H9 (cell line): ENCODE measurements around the gene TMEM45B. TPM values are rescaled to one million over a fixed set of nuclear protein-coding genes. Genes with fewer than 3 reads are reported as not detected.

Experiments
- DNase-seq: peaks from one replicate; pipeline ENCODE4 v3.0.0-alpha.2; 2017
- H2AFZ ChIP-seq: one replicate; pipeline ENCODE4 v1.6.1; 2013; ENCODE audit warnings: mild to moderate bottlenecking, low read length, control low read depth, moderate library complexity
- H2AK5ac ChIP-seq: 2 replicates; pipeline ENCODE4 v1.6.1; 2013; ENCODE audit warnings: low read length, control low read depth, mixed read lengths; ENCODE audit not compliant: insufficient read length
- H2BK120ac ChIP-seq: one replicate; pipeline ENCODE4 v1.6.1; 2013; ENCODE audit warnings: low read depth, mild to moderate bottlenecking, low read length, control low read depth, inconsistent platforms; ENCODE audit not compliant: poor library complexity, severe bottlenecking
- H2BK12ac ChIP-seq: 2 replicates; pipeline ENCODE4 v1.6.1; 2013; ENCODE audit warnings: low read length, control low read depth, mixed read lengths, low read depth; ENCODE audit not compliant: insufficient read length
- H2BK15ac ChIP-seq: 2 replicates; pipeline ENCODE4 v1.6.1; 2013; ENCODE audit warnings: low read depth, low read length, control low read depth
- H2BK20ac ChIP-seq: one replicate; pipeline ENCODE4 v1.6.1; 2013; ENCODE audit warnings: low read depth, mild to moderate bottlenecking, low read length, control low read depth, inconsistent platforms; ENCODE audit not compliant: poor library complexity, severe bottlenecking
- H2BK5ac ChIP-seq: 2 replicates; pipeline ENCODE4 v1.6.1; 2013; ENCODE audit warnings: low read length, control low read depth, mixed read lengths; ENCODE audit not compliant: insufficient read length
- H3K14ac ChIP-seq: 2 replicates; pipeline ENCODE4 v1.6.1; 2013; ENCODE audit warnings: low read length, control low read depth; ENCODE audit not compliant: insufficient read depth
- H3K18ac ChIP-seq: 2 replicates; pipeline ENCODE4 v1.6.1; 2013; ENCODE audit warnings: low read depth, mild to moderate bottlenecking, mixed read lengths, low read length, control low read depth; ENCODE audit not compliant: insufficient read length
- H3K23ac ChIP-seq: 2 replicates; pipeline ENCODE4 v1.6.1; 2013; ENCODE audit warnings: low read length, control low read depth, mixed read lengths, low read depth; ENCODE audit not compliant: insufficient read length
- H3K23me2 ChIP-seq: 2 replicates; pipeline ENCODE4 v1.6.1; 2013; ENCODE audit warnings: low read depth, mild to moderate bottlenecking, mixed read lengths, low read length, control low read depth; ENCODE audit not compliant: insufficient read length, poor library complexity, severe bottlenecking
- H3K27ac ChIP-seq: 2 replicates; pipeline ENCODE4 v1.5.1; 2013; ENCODE audit warnings: low read length, control low read depth, mixed read lengths, low read depth; ENCODE audit not compliant: insufficient read length
- H3K27me3 ChIP-seq: 2 replicates; pipeline ENCODE4 v1.6.1; 2013; ENCODE audit warnings: low read length, control low read depth, inconsistent platforms; ENCODE audit not compliant: insufficient read depth
- H3K4ac ChIP-seq: 2 replicates; pipeline ENCODE4 v1.6.1; 2013; ENCODE audit warnings: low read depth, mild to moderate bottlenecking, control low read depth, inconsistent platforms, low read length, moderate library complexity
- H3K4me1 ChIP-seq: 2 replicates; pipeline ENCODE4 v1.6.1; 2013; ENCODE audit warnings: low read length, control low read depth, inconsistent platforms; ENCODE audit not compliant: insufficient read depth
- H3K4me2 ChIP-seq: 2 replicates; pipeline ENCODE4 v1.6.1; 2013; ENCODE audit warnings: low read length, control low read depth, mixed read lengths; ENCODE audit not compliant: insufficient read length, insufficient read depth
- H3K56ac ChIP-seq: 2 replicates; pipeline ENCODE4 v1.6.1; 2013; ENCODE audit warnings: low read depth, mild to moderate bottlenecking, mixed read lengths, low read length, control low read depth; ENCODE audit not compliant: insufficient read length
- H3K79me1 ChIP-seq: 2 replicates; pipeline ENCODE4 v1.6.1; 2013; ENCODE audit warnings: low read depth, mild to moderate bottlenecking, moderate library complexity, low read length, control low read depth, inconsistent platforms; ENCODE audit not compliant: insufficient read depth, poor library complexity, severe bottlenecking
- H3K79me2 ChIP-seq: 2 replicates; pipeline ENCODE4 v1.6.1; 2013; ENCODE audit warnings: low read length, control low read depth, inconsistent platforms; ENCODE audit not compliant: insufficient read depth
- H3K9ac ChIP-seq: 2 replicates; pipeline ENCODE4 v1.6.1; 2013; ENCODE audit warnings: low read length, control low read depth, mixed read lengths; ENCODE audit not compliant: insufficient read length; ENCODE audit errors: extremely low read depth
- H3K9me3 ChIP-seq: one replicate; pipeline ENCODE4 v1.6.1; 2013; ENCODE audit warnings: low read depth, low read length, inconsistent platforms; ENCODE audit not compliant: control insufficient read depth
- H3T11ph ChIP-seq: one replicate; pipeline ENCODE4 v1.6.1; 2013; ENCODE audit warnings: mild to moderate bottlenecking, low read length, control low read depth, inconsistent platforms
- H4K20me1 ChIP-seq: one replicate; pipeline ENCODE4 v1.6.1; 2013; ENCODE audit not compliant: control insufficient read depth, insufficient read length, insufficient read depth
- H4K5ac ChIP-seq: 2 replicates; pipeline ENCODE4 v1.6.1; 2013; ENCODE audit warnings: low read depth, mild to moderate bottlenecking, mixed read lengths, low read length, control low read depth; ENCODE audit not compliant: insufficient read length
- H4K8ac ChIP-seq: replicated peaks from 2 replicates; pipeline ENCODE4 v1.6.1; 2013; ENCODE audit warnings: low read length, control low read depth, mixed read lengths, low read depth; ENCODE audit not compliant: insufficient read length
- H4K91ac ChIP-seq: 2 replicates; pipeline ENCODE4 v1.6.1; 2013; ENCODE audit warnings: low read depth, mild to moderate bottlenecking, moderate library complexity, mixed read lengths, low read length, control low read depth; ENCODE audit not compliant: insufficient read length
- H3K27ac Mint-ChIP-seq, 3 experiments: 2 replicates in 2 of 3; 3 replicates in 1 of 3; pipeline ENCODE4 v1.8.0; 2020 to 2021; ENCODE audit warnings: mixed read lengths in 3 of 3, mild to moderate bottlenecking in 1 of 3, moderate library complexity in 1 of 3
- H3K27me3 Mint-ChIP-seq: 2 replicates; pipeline ENCODE4 v1.8.0; 2021; ENCODE audit warnings: low read depth, mild to moderate bottlenecking, moderate library complexity, mixed read lengths
- H3K36me3 Mint-ChIP-seq, 3 experiments: 2 replicates in 2 of 3; 3 replicates in 1 of 3; pipeline ENCODE4 v1.8.0; 2020 to 2021; ENCODE audit warnings: low read depth in 3 of 3, mixed read lengths in 3 of 3; ENCODE audit not compliant: insufficient read depth in 1 of 3
- H3K4me1 Mint-ChIP-seq, 2 experiments: 2 replicates each; pipeline ENCODE4 v1.8.0; 2020; ENCODE audit warnings: mixed read lengths in 2 of 2
- H3K4me3 Mint-ChIP-seq, 2 experiments: 2 replicates in 1 of 2; 3 replicates in 1 of 2; pipeline ENCODE4 v1.8.0; 2020 to 2021; ENCODE audit warnings: mild to moderate bottlenecking in 2 of 2, mixed read lengths in 2 of 2, moderate library complexity in 1 of 2
- H3K9me3 Mint-ChIP-seq, 2 experiments: 2 replicates in 1 of 2; 3 replicates in 1 of 2; pipeline ENCODE4 v1.8.0; 2020; ENCODE audit warnings: mild to moderate bottlenecking in 2 of 2, mixed read lengths in 2 of 2, moderate library complexity in 1 of 2
- CTCF ChIP-seq: fragments of 200-600 bp; sonication (generic); conservative IDR thresholded peaks from 3 replicates; pipeline ENCODE4 v1.8.0; 2021; ENCODE audit warnings: antibody characterized with exemption, mild to moderate bottlenecking
- WGBS: extraction: QIAGEN DNeasy Blood & Tissue Kit; methylation state at CpG from one replicate; pipeline ENCODE4 v1.1.7; 2013; ENCODE audit warnings: missing lambda C conversion rate, low lambda C conversion rate, mixed read lengths; ENCODE audit not compliant: insufficient read length; ENCODE audit errors: extremely low coverage; 5-methylcytosine and 5-hydroxymethylcytosine counted together
- total RNA-seq: library from RNA; stranded (reverse); gene quantifications from 2 replicates; pipeline ENCODE4 v1.2.1, GENCODE V29; 2021

The TMEM45B gene
- total RNA-seq, 1 experiment from 2014 or later: 0.70 TPM

- Histone ChIP-seq H3K27ac (no peak overlapping the region), H2AK5ac (no peak overlapping the region), H3K23me2 (no peaks in the 10 kb centered on the region), H2BK120ac (no peak overlapping the region), H3K4me2 (no peak overlapping the region), H3K79me1 (peaks cover 2% of the 10 kb centered on the region), H3K9ac (no peak overlapping the region), H3K56ac (no peak overlapping the region), H3K4ac (no peak overlapping the region), H4K5ac (no peak overlapping the region), H2BK5ac (no peak overlapping the region), H4K91ac (no peak overlapping the region), H3K79me2 (no peaks in the 10 kb centered on the region), H3K18ac (no peak overlapping the region), H4K20me1 (no peaks in the 10 kb centered on the region), H3K23ac (no peak overlapping the region), H4K8ac (no peak overlapping the region), H2BK20ac (no peak overlapping the region), H2BK15ac (no peak overlapping the region), H2AFZ (no peak overlapping the region), H3K4me1 (no peaks in the 10 kb centered on the region), H3K27me3 (no peaks in the 10 kb centered on the region), H2BK12ac (no peak overlapping the region), H3K14ac (no peak overlapping the region), H3K9me3 (no peaks in the 10 kb centered on the region), H3T11ph (no peak overlapping the region)
- Mint-ChIP-seq H3K27me3 (no peaks in the 10 kb centered on the region), H3K4me3 (no peak overlapping the region), H3K4me1 (no peaks in the 10 kb centered on the region), H3K27ac (no peak overlapping the region), H3K9me3 (no peaks in the 10 kb centered on the region), H3K36me3 (peaks cover 54 to 88% (median 88%) of the 10 kb centered on the region in 3 experiments)
- no peak for TF ChIP-seq CTCF
- no peak for DNase-seq
- WGBS: no CpG with 5 or more reads among the region's 5 CpGs
Measured at GRCh38 chr11:129888451-129888850, 72.8 kb downstream of the TMEM45B start.
